H1 (cell line): ENCODE measurements around the gene FBXL14. TPM values are rescaled to one million over a fixed set of nuclear protein-coding genes. Genes with fewer than 3 reads are reported as not detected.
A peak's percentile ranks its signal among the peaks of the same experiment; 100 is the strongest.

Experiments used
- CTCF ChIA-PET: fragments of 300-600 bp; sonication (Branson Sonifier 250); formaldehyde crosslinking; loops from one replicate; lab custom pipeline; 2021; ENCODE audit not compliant: partially characterized antibody; lab: Charles Lee
- POLR2A ChIA-PET: fragments of 300-600 bp; sonication (Branson Sonifier 250); formaldehyde crosslinking; loops from one replicate; lab custom pipeline; 2021; ENCODE audit warnings: inconsistent platforms; ENCODE audit not compliant: partially characterized antibody; lab: Charles Lee
- DNase-seq, 2 experiments: peaks; one replicate each; pipeline versions ENCODE4 v3.0.0 to v3.0.0-alpha.2; 2010 to 2022; ENCODE audit warnings: low spot score in 2 of 2, low read depth in 1 of 2, mixed read lengths in 1 of 2
- FAIRE-seq: peaks from 2 replicates; lab custom pipeline; 2011; peaks lifted over from hg19 to GRCh38; lab: Jason Lieb, UNC
- H2AFZ ChIP-seq: 2 replicates; pipeline ENCODE4 v1.8.1; 2012; ENCODE audit warnings: low read length, inconsistent platforms
- H2AK5ac ChIP-seq: 2 replicates; pipeline ENCODE4 v1.6.1; 2013; ENCODE audit warnings: low read depth, low read length
- H2BK120ac ChIP-seq: replicated peaks from 2 replicates; pipeline ENCODE3; 2013; ENCODE audit warnings: low read depth, low read length, inconsistent platforms
- H2BK12ac ChIP-seq: 2 replicates; pipeline ENCODE4 v1.6.1; 2013; ENCODE audit warnings: low read depth, low read length
- H2BK15ac ChIP-seq: 2 replicates; pipeline ENCODE4 v1.6.1; 2013; ENCODE audit warnings: low read length
- H2BK20ac ChIP-seq: 2 replicates; pipeline ENCODE4 v1.6.1; 2013; ENCODE audit warnings: low read length
- H2BK5ac ChIP-seq: 2 replicates; pipeline ENCODE4 v1.6.1; 2013; ENCODE audit warnings: low read depth, low read length
- H3K14ac ChIP-seq: 2 replicates; pipeline ENCODE4 v1.6.1; 2013; ENCODE audit warnings: inconsistent platforms; ENCODE audit not compliant: insufficient read length
- H3K18ac ChIP-seq: 2 replicates; pipeline ENCODE4 v1.6.1; 2013; ENCODE audit warnings: low read length; ENCODE audit errors: extremely low read depth
- H3K23ac ChIP-seq: 2 replicates; pipeline ENCODE4 v1.6.1; 2013; ENCODE audit warnings: inconsistent platforms; ENCODE audit not compliant: insufficient read length
- H3K23me2 ChIP-seq: 2 replicates; pipeline ENCODE4 v1.6.1; 2013; ENCODE audit warnings: low read depth, low read length
- H3K27ac ChIP-seq: 2 replicates; pipeline ENCODE4 v1.6.1; 2011; ENCODE audit warnings: low read depth, low read length, inconsistent platforms
- H3K27me3 ChIP-seq, 4 experiments: replicated peaks in 1 of 4; 1 replicate in 1 of 4; 2 replicates in 3 of 4; pipeline versions ENCODE4 v1.6.1 to v1.8.1; 2011 to 2013; ENCODE audit warnings: low read length in 3 of 4, mild to moderate bottlenecking in 3 of 4, inconsistent platforms in 2 of 4, mixed read lengths in 2 of 4, moderate library complexity in 1 of 4; ENCODE audit not compliant: control insufficient read depth in 3 of 4, insufficient read depth in 3 of 4; ENCODE audit errors: extremely low read depth in 1 of 4
- H3K36me3 ChIP-seq, 4 experiments: 2 replicates each; pipeline versions ENCODE4 v1.6.1 to v1.8.1; 2011 to 2013; ENCODE audit warnings: mild to moderate bottlenecking in 4 of 4, low read length in 3 of 4, moderate library complexity in 2 of 4, control low read depth in 1 of 4, inconsistent platforms in 1 of 4; ENCODE audit not compliant: insufficient read depth in 4 of 4, control insufficient read depth in 2 of 4
- H3K4ac ChIP-seq: replicated peaks from 2 replicates; pipeline ENCODE3; 2013; ENCODE audit warnings: low read length, low read depth, mixed read lengths, inconsistent platforms; ENCODE audit not compliant: insufficient read length
- H3K4me1 ChIP-seq, 4 experiments: replicated peaks in 1 of 4; 1 replicate in 1 of 4; 2 replicates in 3 of 4; pipeline versions ENCODE4 v1.6.1 to v1.8.1; 2011 to 2013; ENCODE audit warnings: low read length in 3 of 4, inconsistent platforms in 2 of 4, mixed read lengths in 1 of 4; ENCODE audit not compliant: insufficient read depth in 4 of 4, control insufficient read depth in 3 of 4
- H3K4me2 ChIP-seq, 2 experiments: 2 replicates each; pipeline versions ENCODE4 v1.6.1 to v1.8.1; 2011 to 2013; ENCODE audit warnings: low read depth in 2 of 2, low read length in 2 of 2, control low read depth in 1 of 2, inconsistent platforms in 1 of 2, mild to moderate bottlenecking in 1 of 2; ENCODE audit not compliant: insufficient read depth in 1 of 2
- H3K4me3 ChIP-seq, 4 experiments: fragments of 200-600, 300-600 bp in 1 of 4; sonication (generic), shearing (Covaris generic), sonication (Bioruptor Twin) in 1 of 4; 2 replicates each; pipeline versions ENCODE4 v1.5.1 to v1.8.1; 2011 to 2016; ENCODE audit warnings: low read length in 4 of 4, low read depth in 3 of 4, control low read depth in 2 of 4, inconsistent platforms in 2 of 4, mild to moderate bottlenecking in 2 of 4, mixed read lengths in 1 of 4, moderate library complexity in 1 of 4; ENCODE audit not compliant: insufficient read depth in 2 of 4; ENCODE audit errors: extremely low read depth in 1 of 4
- H3K56ac ChIP-seq: replicated peaks from 2 replicates; pipeline ENCODE3; 2013; ENCODE audit warnings: low read depth, mild to moderate bottlenecking, mixed read lengths, low read length, inconsistent platforms; ENCODE audit not compliant: insufficient read length
- H3K79me1 ChIP-seq: 2 replicates; pipeline ENCODE4 v1.6.1; 2013; ENCODE audit warnings: low read depth, low read length, control low read depth
- H3K79me2 ChIP-seq, 2 experiments: 2 replicates each; pipeline versions ENCODE4 v1.6.1 to v1.8.1; 2012 to 2013; ENCODE audit warnings: low read length in 2 of 2, mild to moderate bottlenecking in 2 of 2, inconsistent platforms in 1 of 2; ENCODE audit not compliant: insufficient read depth in 2 of 2, control insufficient read depth in 1 of 2
- H3K9ac ChIP-seq, 4 experiments: replicated peaks in 1 of 4; 1 replicate in 1 of 4; 2 replicates in 3 of 4; pipeline versions ENCODE4 v1.6.1 to v1.8.1; 2011 to 2013; ENCODE audit warnings: low read depth in 3 of 4, low read length in 3 of 4, control low read depth in 2 of 4, mild to moderate bottlenecking in 2 of 4, moderate library complexity in 2 of 4, inconsistent platforms in 1 of 4; ENCODE audit errors: extremely low read depth in 1 of 4
- H3K9me3 ChIP-seq, 2 experiments: 2 replicates each; pipeline versions ENCODE4 v1.6.1 to v1.8.1; 2012 to 2013; ENCODE audit warnings: mild to moderate bottlenecking in 2 of 2, moderate library complexity in 2 of 2, control low read depth in 1 of 2, inconsistent platforms in 1 of 2, low read depth in 1 of 2, low read length in 1 of 2, mixed read lengths in 1 of 2; ENCODE audit not compliant: insufficient read depth in 2 of 2
- H4K20me1 ChIP-seq, 2 experiments: replicated peaks in 1 of 2; 2 replicates each; pipeline versions ENCODE3 to v1.8.1; 2011 to 2013; ENCODE audit warnings: inconsistent platforms in 2 of 2, low read length in 2 of 2, mild to moderate bottlenecking in 1 of 2; ENCODE audit not compliant: insufficient read depth in 2 of 2, control insufficient read depth in 1 of 2
- H4K5ac ChIP-seq: 2 replicates; pipeline ENCODE4 v1.6.1; 2013; ENCODE audit warnings: low read length, low read depth, mixed read lengths, inconsistent platforms; ENCODE audit not compliant: insufficient read length
- H4K8ac ChIP-seq: 2 replicates; pipeline ENCODE4 v1.8.0; 2013; ENCODE audit warnings: mild to moderate bottlenecking, moderate library complexity, low read length, inconsistent platforms; ENCODE audit not compliant: insufficient read depth; ENCODE audit errors: extremely low read depth
- H4K91ac ChIP-seq: replicated peaks from 2 replicates; pipeline ENCODE3; 2013; ENCODE audit warnings: low read length, mixed read lengths, inconsistent platforms; ENCODE audit not compliant: insufficient read length
- USF2 ChIP-seq: IDR thresholded peaks from 2 replicates; pipeline ENCODE4 v1.6.1; 2011; ENCODE audit warnings: low read length, improper control_type of control experiment
- WGBS, 2 experiments: shearing (Covaris generic) in 1 of 2; methylation state at CpG; one replicate each; pipeline versions ENCODE4 v1.1.6 to v1.1.7; 2013 to 2015; ENCODE audit warnings: low lambda C conversion rate in 2 of 2, mixed read lengths in 2 of 2, inconsistent platforms in 1 of 2, low coverage in 1 of 2, missing lambda C conversion rate in 1 of 2; ENCODE audit not compliant: insufficient replicate concordance in 2 of 2, insufficient coverage in 1 of 2, insufficient read length in 1 of 2; ENCODE audit errors: extremely low coverage in 1 of 2, missing lambda C conversion rate in 1 of 2; 5-methylcytosine and 5-hydroxymethylcytosine counted together
- polyA plus RNA-seq, 7 experiments: library from polyadenylated mRNA; depleted of rRNA in 3 of 7; stranded (reverse) in 5 of 7; unstranded in 2 of 7; fragments of >200 nt in 5 of 7; fragments of 200-250 nt in 2 of 7; gene quantifications; 1 replicate in 5 of 7; 2 replicates in 1 of 7; 4 replicates in 1 of 7; pipeline versions ENCODE4 v1.2.1 to v1.2.3, GENCODE V29; 2011 to 2013; ENCODE audit warnings: missing spikeins in 2 of 7, mixed read lengths in 2 of 7
- total RNA-seq: library from RNA; stranded (reverse); fragmentation: NEBNext Ultra II Directional; extraction: Animal tissue kit (Norgen Biotek cat#: 25700); gene quantifications from 2 replicates; pipeline ENCODE4 v1.2.1, GENCODE V29; 2021

The FBXL14 gene
- total and polyA plus RNA-seq, 2 of the 8 experiments (the other 6 are each of a cell fraction or from before 2014, with no cell fraction given), result 5.5 to 9.6 TPM

- Histone ChIP-seq H2BK5ac (no peak overlapping the region), H3K79me1 (no peaks in the 10 kb centered on the region), H3K4me1 (peaks cover 16 to 43% (median 24%) of the 10 kb centered on the region in 4 experiments), H4K8ac (no peak overlapping the region), H3K23ac (no peak overlapping the region), H4K20me1 (peaks cover 24 to 29% of the 10 kb centered on the region in 2 experiments), H2BK15ac (no peak overlapping the region), H3K9ac (no peak overlapping the region; a peak in 1 of 7 replicates), H3K4me2 (peak overlapping the region; percentile 78 to 79), H3K27me3 (peaks cover 18 to 77% (median 63%) of the 10 kb centered on the region in 4 experiments), H2BK120ac (no peak overlapping the region), H3K14ac (no peak overlapping the region), H3K4me3 (peak overlapping the region; percentile 16 to 58 (median 31); a peak in 7 of 8 replicates), H3K4ac (no peak overlapping the region), H3K27ac (no peak overlapping the region), H4K5ac (no peak overlapping the region), H3K79me2 (peaks cover 0 to 5% of the 10 kb centered on the region in 2 experiments; a peak in 1 of 4 replicates), H3K36me3 (no peaks in the 10 kb centered on the region), H3K23me2 (peaks cover 18% of the 10 kb centered on the region; the same call in 1 of the 2 replicates), H3K9me3 (no peaks in the 10 kb centered on the region), H2BK20ac (no peak overlapping the region), H2AK5ac (no peak overlapping the region), H2BK12ac (peak overlapping the region; percentile 14; the same call in 1 of the 2 replicates), H2AFZ (no peak overlapping the region), H3K18ac (no peak overlapping the region), H4K91ac (no peak overlapping the region), H3K56ac (no peak overlapping the region)
- POLR2A ChIA-PET, result interaction anchor here (1.4 kb wide), 1 partner anchor 39 kb away, joined by 5 read pairs; the partner anchor contains the start of gene WNT5B
- DNase-seq (peak in 1 of 2 experiments; percentile 67), FAIRE-seq (peak; percentile 28)
- CTCF ChIA-PET, result interaction anchor here (1.0 to 1.5 kb wide), 4 partner anchors 15 to 472 kb away, joined by 3 to 4 read pairs (median 4); no protein-coding TSS in a partner anchor
- WGBS, 2 experiments, result 4% methylated on average over 12 of the region's 12 CpGs; no CpG with 5 or more reads in 1 of the 2 experiments
- TF ChIP-seq USF2, result no peak
Measured at GRCh38 chr12:1590221-1590979, 4.0 kb downstream of the FBXL14 start.
